H1 (cell line): Measurements from ENCODE around the gene PARK7. TPM values are rescaled to one million over a fixed set of nuclear protein-coding genes. Genes with fewer than 3 reads are reported as not detected.

Experiments used
- BACH1 ChIP-seq: IDR thresholded peaks from 2 replicates; pipeline ENCODE4 v1.6.1; 2012; ENCODE audit warnings: low read length, improper control_type of control experiment
- CHD1 ChIP-seq: IDR thresholded peaks from 2 replicates; pipeline ENCODE4 v1.6.1; 2012; ENCODE audit warnings: low read depth, low read length, improper control_type of control experiment
- CHD2 ChIP-seq: IDR thresholded peaks from 2 replicates; pipeline ENCODE4 v1.6.1; 2012; ENCODE audit warnings: low read length, improper control_type of control experiment
- EP300 ChIP-seq, 2 experiments: IDR thresholded peaks; 1 replicate in 1 of 2; 2 replicates in 1 of 2; pipeline ENCODE4 v1.6.1; 2011 to 2012; ENCODE audit warnings: low read depth in 2 of 2, low read length in 2 of 2, mild to moderate bottlenecking in 2 of 2, borderline replicate concordance in 1 of 2, inconsistent platforms in 1 of 2, moderate library complexity in 1 of 2
- FOSL1 ChIP-seq: IDR thresholded peaks from 2 replicates; pipeline ENCODE4 v1.6.1; 2011; ENCODE audit warnings: mild to moderate bottlenecking, low read depth, low read length, moderate library complexity; ENCODE audit not compliant: insufficient read depth
- KDM1A ChIP-seq: fragments of 200-600, 300-600 bp; sonication (generic); IDR thresholded peaks from 2 replicates; pipeline ENCODE4 v1.7.1; 2016; ENCODE audit warnings: mild to moderate bottlenecking, low read length, borderline replicate concordance
- MAFK ChIP-seq: IDR thresholded peaks from 2 replicates; pipeline ENCODE4 v1.6.1; 2012; ENCODE audit warnings: low read depth, mild to moderate bottlenecking, improper control_type of control experiment, low read length
- NRF1 ChIP-seq: IDR thresholded peaks from 2 replicates; pipeline ENCODE4 v1.6.1; 2011; ENCODE audit warnings: mild to moderate bottlenecking, low read depth, low read length, improper control_type of control experiment
- POLR2AphosphoS5 ChIP-seq: IDR thresholded peaks from 2 replicates; pipeline ENCODE4 v1.6.1; 2011; ENCODE audit warnings: low read depth, low read length
- POU5F1 ChIP-seq: IDR thresholded peaks from 2 replicates; pipeline ENCODE4 v1.6.1; 2011; ENCODE audit warnings: low read depth, mild to moderate bottlenecking, low read length, moderate library complexity
- RAD21 ChIP-seq, 2 experiments: IDR thresholded peaks in 1 of 2; conservative IDR thresholded peaks in 1 of 2; 2 replicates each; pipeline ENCODE4 v1.6.1; 2011; ENCODE audit warnings: low read depth in 2 of 2, low read length in 2 of 2, improper control_type of control experiment in 1 of 2, inconsistent platforms in 1 of 2, mild to moderate bottlenecking in 1 of 2, moderate library complexity in 1 of 2
- RBBP5 ChIP-seq: IDR thresholded peaks from 2 replicates; pipeline ENCODE4 v1.7.1; 2012; ENCODE audit warnings: low read depth, mild to moderate bottlenecking, inconsistent platforms, low read length, moderate library complexity, borderline replicate concordance
- RNF2 ChIP-seq: fragments of 200-900, 300-1000 bp; sonication (generic); IDR thresholded peaks from 2 replicates; pipeline ENCODE4 v1.7.1; 2016; ENCODE audit warnings: borderline replicate concordance, low read depth, mild to moderate bottlenecking, antibody characterized with exemption, low read length; ENCODE audit not compliant: poor library complexity, severe bottlenecking; ENCODE audit errors: missing control alignments
- SIX5 ChIP-seq: IDR thresholded peaks from 2 replicates; pipeline ENCODE4 v1.6.1; 2011; ENCODE audit warnings: mild to moderate bottlenecking, low read depth, low read length
- TAF1 ChIP-seq: IDR thresholded peaks from 2 replicates; pipeline ENCODE4 v1.6.1; 2011; ENCODE audit warnings: mild to moderate bottlenecking, low read depth, low read length
- polyA plus RNA-seq, 7 experiments: library from polyadenylated mRNA; depleted of rRNA in 3 of 7; stranded (reverse) in 5 of 7; unstranded in 2 of 7; fragments of >200 nt in 5 of 7; fragments of 200-250 nt in 2 of 7; gene quantifications; 1 replicate in 5 of 7; 2 replicates in 1 of 7; 4 replicates in 1 of 7; pipeline versions ENCODE4 v1.2.1 to v1.2.3, GENCODE V29; 2011 to 2013; ENCODE audit warnings: missing spikeins in 2 of 7, mixed read lengths in 2 of 7
- total RNA-seq: library from RNA; stranded (reverse); fragmentation: NEBNext Ultra II Directional; extraction: Animal tissue kit (Norgen Biotek cat#: 25700); gene quantifications from 2 replicates; pipeline ENCODE4 v1.2.1, GENCODE V29; 2021

The PARK7 gene
- total and polyA plus RNA-seq, 2 of the 8 experiments (the other 6 are each of a cell fraction or from before 2014, with no cell fraction given), result 206 to 383 TPM

- TF ChIP-seq POU5F1, result no peak
- peak; percentile 99 for TF ChIP-seq CHD1
- TF ChIP-seq RAD21 (IDR thresholded peaks at IDR 0.05 in 1 of 2, conservative IDR thresholded peaks at IDR 0.05 in 1 of 2; ENCODE audit: low read depth in 2 of 2, low read length in 2 of 2), result peak; percentile 25 to 45; a peak in 3 of 4 replicates
- peak; percentile 91 for TF ChIP-seq NRF1
- TF ChIP-seq EP300 (IDR thresholded peaks at IDR 0.05; ENCODE audit: borderline replicate concordance in 1 of 2, low read depth in 2 of 2, low read length in 2 of 2), result peak in 1 of 2 experiments; percentile 100; a peak in 2 of 3 replicates
- TF ChIP-seq POLR2AphosphoS5, result peak; percentile 91
- TF ChIP-seq FOSL1, result no peak
- no peak; the same call in 1 of the 2 replicates for TF ChIP-seq MAFK
- TF ChIP-seq RBBP5, result peak; percentile 87; the same call in 1 of the 2 replicates
- TF ChIP-seq SIX5, result peak; percentile 39; the same call in 1 of the 2 replicates
- TF ChIP-seq BACH1, result no peak
- TF ChIP-seq RNF2, result no peak
- no peak; the same call in 1 of the 2 replicates for TF ChIP-seq KDM1A
- TF ChIP-seq CHD2, result no peak; the same call in 1 of the 2 replicates
- TF ChIP-seq TAF1, result peak; percentile 94
Measured at GRCh38 chr1:7961216-7962013, at the start of gene PARK7 (continued).
